ENCODE data around the gene PLAC9. TPM values are rescaled to one million over a fixed set of nuclear protein-coding genes. Genes with fewer than 3 reads are reported as not detected.

The PLAC9 gene
- total and polyA plus RNA-seq, 2 donors (not counting 3 experiments of a cell fraction or from before 2014, with no cell fraction given), result 1.7 to 2.0 TPM

GRCh38 chr10:80139265-80139664, 6.7 kb downstream of the PLAC9 start:
- CTCF ChIA-PET, result interaction anchor here (1.3 to 1.7 kb wide), 2 partner anchors 83 to 122 kb away, joined by 3 to 10 read pairs; no protein-coding TSS in a partner anchor
- H2AFZ ChIP-seq (ENCODE audit: low read depth, low read length), result no peak overlapping the region
- H3K36me3 ChIP-seq (ENCODE audit: control insufficient read depth in 2 of 2, extremely low read depth in 1 of 2, insufficient read depth in 2 of 2, low read length in 2 of 2), result no peaks in the 10 kb centered on the region
- TF ChIP-seq POLR2AphosphoS5 (IDR thresholded peaks at IDR 0.05; ENCODE audit: insufficient read depth, low read depth, low read length) (no peak), JUN (IDR thresholded peaks at IDR 0.05; ENCODE audit: borderline replicate concordance, insufficient read depth, insufficient read length, low read depth) (no peak), CTCF (IDR thresholded peaks at IDR 0.05; ENCODE audit: extremely low read depth in 1 of 2, insufficient read depth in 1 of 2, low read depth in 1 of 2, low read length in 2 of 2) (no peak), POLR2A (IDR thresholded peaks at IDR 0.05; ENCODE audit: low read depth, low read length) (no peak), MAX (IDR thresholded peaks at IDR 0.05; ENCODE audit: insufficient read depth, insufficient read length) (no peak), FOS (IDR thresholded peaks at IDR 0.05; ENCODE audit: borderline replicate concordance, insufficient read depth, low read length) (no peak), EZH2 (IDR thresholded peaks at IDR 0.05; ENCODE audit: borderline replicate concordance, low read depth, low read length, severe bottlenecking) (no peak), GATA2 (IDR thresholded peaks at IDR 0.05; ENCODE audit: insufficient read depth, insufficient read length, low read depth, low read length) (no peak), MYC (IDR thresholded peaks at IDR 0.05; ENCODE audit: low read depth, low read length) (no peak)
- H3K9me1 ChIP-seq (replicated peaks; ENCODE audit: control insufficient read depth, extremely low read depth, insufficient read depth, low read length), result no peaks in the 10 kb centered on the region
- POLR2A ChIA-PET, result no interaction called here
- no peak overlapping the region for H3K27ac ChIP-seq (ENCODE audit: insufficient read depth, low read depth, low read length)
- H4K20me1 ChIP-seq (replicated peaks; ENCODE audit: control insufficient read depth, extremely low read depth, insufficient read depth, low read length), result no peaks in the 10 kb centered on the region
- FAIRE-seq (no peak), DNase-seq (ENCODE audit: low read depth, low spot score) (no peak)
- no peaks in the 10 kb centered on the region for H3K79me2 ChIP-seq (ENCODE audit: control insufficient read depth, insufficient read depth, low read length)
- no peaks in the 10 kb centered on the region for H3K9me3 ChIP-seq (replicated peaks; ENCODE audit: control insufficient read depth, insufficient read depth, low read length)
- no peak overlapping the region for H3K4me3 ChIP-seq (replicated peaks in 1 of 3; ENCODE audit: insufficient read depth in 1 of 3, low read depth in 1 of 3, low read length in 3 of 3)
- H3K9ac ChIP-seq (replicated peaks; ENCODE audit: extremely low read depth, insufficient read depth, low read length), result no peak overlapping the region
- no peaks in the 10 kb centered on the region for H3K27me3 ChIP-seq (ENCODE audit: control insufficient read depth in 2 of 2, insufficient read depth in 2 of 2, low read length in 2 of 2)
- dilution Hi-C loops (cut with MboI; ENCODE audit: extremely low pct_ligation_motif_present, low sequenced_read_pairs) (no loop called here), intact Hi-C loops (cut with micrococcal nuclease) (no loop called here)
- H3K4me1 ChIP-seq (ENCODE audit: control insufficient read depth, extremely low read depth, insufficient read depth, low read length), result peaks cover 4% of the 10 kb centered on the region
- BruUV-seq (replicated peaks), result no TSS peak
- H3K4me2 ChIP-seq (ENCODE audit: insufficient read depth, low read length), result no peak overlapping the region
